ENCODE data around the gene SOX6.

DNA sequence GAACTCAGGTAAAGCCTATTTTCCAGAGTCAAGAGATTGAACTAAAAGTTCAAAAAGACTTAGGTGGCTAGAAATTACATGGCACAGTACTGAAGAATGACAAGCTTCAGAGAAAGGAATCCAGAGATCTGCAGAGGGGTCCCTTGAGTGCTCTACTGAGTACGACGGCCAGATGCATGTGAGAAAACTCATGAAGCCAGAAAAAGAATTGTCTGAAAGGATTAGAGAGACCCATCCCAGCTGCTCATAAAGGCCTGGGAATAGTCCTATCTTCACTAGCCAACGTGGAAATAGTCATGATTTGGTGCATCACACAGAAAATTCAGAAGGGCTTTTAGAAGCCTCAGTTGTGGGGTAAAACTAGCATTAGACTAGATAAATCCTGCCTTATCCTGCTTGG lies 91.3 kb downstream of the SOX6 start:
- TF ChIP-seq EP300 (IDR thresholded peaks at IDR 0.05; ENCODE audit: low read depth) (no peak), CTCF (IDR thresholded peaks at IDR 0.05) (no peak)
